SU-DHL-6 (cell line): Measurements from ENCODE around the gene FRMD3.

Experiments used
- H2AFZ ChIP-seq: fragments of 200-600 bp; sonication (generic); 2 replicates; pipeline ENCODE4 v1.6.1; 2014; ENCODE audit warnings: low read depth, mild to moderate bottlenecking, moderate library complexity, mixed read lengths, antibody characterized with exemption, low read length; ENCODE audit not compliant: severe bottlenecking
- H3F3A ChIP-seq: fragments of 200-600 bp; shearing (Covaris generic); 2 replicates; pipeline ENCODE4 v1.6.0; 2016; ENCODE audit warnings: antibody characterized with exemption, mild to moderate bottlenecking; ENCODE audit not compliant: insufficient read depth
- H3K27ac ChIP-seq: fragments of 200-600 bp; sonication (generic); 2 replicates; pipeline ENCODE4 v1.5.1; 2016; ENCODE audit warnings: low read depth, mild to moderate bottlenecking, low read length, moderate library complexity, mixed read lengths
- H3K27me3 ChIP-seq: fragments of 200-600 bp; sonication (generic), shearing (Covaris generic); 2 replicates; pipeline ENCODE4 v1.6.0; 2014; ENCODE audit warnings: mild to moderate bottlenecking, low read length
- H3K36me3 ChIP-seq: fragments of 200-600 bp; sonication (generic); 2 replicates; pipeline ENCODE4 v1.6.1; 2014; ENCODE audit warnings: mild to moderate bottlenecking, low read length, mixed read lengths
- H3K4me2 ChIP-seq: fragments of 300-600, 200-600 bp; shearing (Covaris generic), sonication (generic); 2 replicates; pipeline ENCODE4 v1.6.0; 2014; ENCODE audit warnings: low read length, low read depth, mild to moderate bottlenecking; ENCODE audit not compliant: poor library complexity, severe bottlenecking
- H3K4me3 ChIP-seq: fragments of 200-600 bp; sonication (generic); 2 replicates; pipeline ENCODE4 v1.5.1; 2014; ENCODE audit warnings: antibody characterized with exemption, low read length, mild to moderate bottlenecking, mixed read lengths; ENCODE audit not compliant: insufficient read depth, poor library complexity, severe bottlenecking
- H3K79me2 ChIP-seq: fragments of 200-600 bp; sonication (generic); 2 replicates; pipeline ENCODE4 v1.6.1; 2014; ENCODE audit warnings: mild to moderate bottlenecking, low read length, moderate library complexity; ENCODE audit not compliant: insufficient read depth
- H3K9ac ChIP-seq: fragments of 200-600 bp; sonication (generic); 2 replicates; pipeline ENCODE4 v1.7.0; 2014; ENCODE audit warnings: mild to moderate bottlenecking, low read length
- H3K9me2 ChIP-seq: fragments of 200-600 bp; sonication (generic); replicated peaks from 2 replicates; pipeline ENCODE4 v1.6.1; 2014; ENCODE audit warnings: low read length; ENCODE audit not compliant: insufficient read depth
- H3K9me3 ChIP-seq: fragments of 200-600 bp; sonication (generic); 2 replicates; pipeline ENCODE4 v1.6.1; 2014; ENCODE audit warnings: low read length, mixed read lengths; ENCODE audit not compliant: insufficient read depth
- H4K20me1 ChIP-seq: fragments of 200-600 bp; sonication (generic); 2 replicates; pipeline ENCODE4 v1.6.1; 2014; ENCODE audit warnings: low read depth, mild to moderate bottlenecking, antibody characterized with exemption, low read length, moderate library complexity, mixed read lengths
- EZH2phosphoT487 ChIP-seq: fragments of 200-600 bp; sonication (generic), shearing (Covaris generic); conservative IDR thresholded peaks from 2 replicates; pipeline ENCODE4 v1.6.1; 2018; ENCODE audit warnings: mild to moderate bottlenecking, antibody characterized with exemption, low read length, moderate library complexity, mixed read lengths
- TF ChIP-seq, protein P1 (sequence below): fragments of 200-600 bp; sonication (generic); IDR thresholded peaks from one replicate; pipeline ENCODE4 v1.5.1; 2017; ENCODE audit warnings: antibody characterized with exemption, mild to moderate bottlenecking, low read length, moderate library complexity; ENCODE audit not compliant: insufficient read depth, poor library complexity, severe bottlenecking

FRMD3 gene

DNA sequence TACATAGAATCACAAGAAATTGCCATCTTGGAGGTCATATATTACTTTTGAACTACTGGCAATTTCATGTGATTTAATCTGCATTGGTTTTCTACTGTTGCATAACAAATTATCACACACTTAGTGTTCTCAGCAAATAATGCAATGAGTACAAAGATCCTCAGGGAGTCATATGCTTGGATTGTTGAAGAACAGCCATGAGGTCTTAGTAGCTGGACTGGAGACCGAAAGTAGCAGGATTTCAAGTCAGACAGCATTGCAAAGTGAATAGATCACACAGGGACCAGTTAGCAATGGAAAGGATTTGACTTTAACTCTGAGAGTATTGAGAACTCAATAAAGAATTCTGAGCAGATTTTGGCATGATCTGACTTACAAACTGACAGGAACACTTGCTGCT, 32.2 kb upstream of the FRMD3 start:
- Histone ChIP-seq H3K36me3 (no peaks in the 10 kb centered on the region), H3K9me3 (no peaks in the 10 kb centered on the region), H3K9me2 (no peaks in the 10 kb centered on the region), H3K27ac (no peak overlapping the region), H3K27me3 (no peaks in the 10 kb centered on the region), H2AFZ (no peak overlapping the region), H4K20me1 (no peaks in the 10 kb centered on the region), H3K4me2 (no peak overlapping the region), H3K4me3 (no peak overlapping the region), H3K79me2 (no peaks in the 10 kb centered on the region), H3F3A (no peaks in the 10 kb centered on the region), H3K9ac (no peak overlapping the region)
- TF ChIP-seq, protein P1, sequence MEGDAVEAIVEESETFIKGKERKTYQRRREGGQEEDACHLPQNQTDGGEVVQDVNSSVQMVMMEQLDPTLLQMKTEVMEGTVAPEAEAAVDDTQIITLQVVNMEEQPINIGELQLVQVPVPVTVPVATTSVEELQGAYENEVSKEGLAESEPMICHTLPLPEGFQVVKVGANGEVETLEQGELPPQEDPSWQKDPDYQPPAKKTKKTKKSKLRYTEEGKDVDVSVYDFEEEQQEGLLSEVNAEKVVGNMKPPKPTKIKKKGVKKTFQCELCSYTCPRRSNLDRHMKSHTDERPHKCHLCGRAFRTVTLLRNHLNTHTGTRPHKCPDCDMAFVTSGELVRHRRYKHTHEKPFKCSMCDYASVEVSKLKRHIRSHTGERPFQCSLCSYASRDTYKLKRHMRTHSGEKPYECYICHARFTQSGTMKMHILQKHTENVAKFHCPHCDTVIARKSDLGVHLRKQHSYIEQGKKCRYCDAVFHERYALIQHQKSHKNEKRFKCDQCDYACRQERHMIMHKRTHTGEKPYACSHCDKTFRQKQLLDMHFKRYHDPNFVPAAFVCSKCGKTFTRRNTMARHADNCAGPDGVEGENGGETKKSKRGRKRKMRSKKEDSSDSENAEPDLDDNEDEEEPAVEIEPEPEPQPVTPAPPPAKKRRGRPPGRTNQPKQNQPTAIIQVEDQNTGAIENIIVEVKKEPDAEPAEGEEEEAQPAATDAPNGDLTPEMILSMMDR = no peak
- no peak for TF ChIP-seq EZH2phosphoT487

DNA sequence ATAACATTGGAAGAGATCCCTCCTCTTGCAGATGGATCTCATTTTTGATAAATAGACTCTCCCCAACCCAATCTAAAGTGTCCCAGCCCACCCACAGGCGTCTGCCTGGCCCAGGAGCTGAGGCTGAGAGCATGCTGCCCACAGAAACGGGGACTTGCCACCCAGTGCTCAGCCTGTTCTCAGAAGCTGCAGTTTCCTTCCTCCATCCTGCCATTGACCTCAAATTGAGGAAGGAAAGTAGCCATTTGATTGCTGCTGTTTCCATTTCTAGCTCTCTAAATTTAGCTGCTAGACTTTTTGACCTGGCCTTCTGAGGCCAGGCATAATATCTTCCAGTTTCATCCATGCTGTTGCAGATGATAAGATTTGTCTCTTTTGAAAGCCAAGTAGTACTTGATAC, 31.1 kb upstream of the FRMD3 start:
- TF ChIP-seq, protein P1 = no peak
- TF ChIP-seq EZH2phosphoT487 = no peak
- Histone ChIP-seq H3F3A (no peaks in the 10 kb centered on the region), H3K9me3 (no peaks in the 10 kb centered on the region), H3K4me3 (no peak overlapping the region), H3K9me2 (no peaks in the 10 kb centered on the region), H3K79me2 (no peaks in the 10 kb centered on the region), H3K4me2 (no peak overlapping the region), H3K36me3 (no peaks in the 10 kb centered on the region), H3K9ac (no peak overlapping the region), H4K20me1 (no peaks in the 10 kb centered on the region), H3K27me3 (no peaks in the 10 kb centered on the region), H2AFZ (no peak overlapping the region), H3K27ac (no peak overlapping the region)

DNA sequence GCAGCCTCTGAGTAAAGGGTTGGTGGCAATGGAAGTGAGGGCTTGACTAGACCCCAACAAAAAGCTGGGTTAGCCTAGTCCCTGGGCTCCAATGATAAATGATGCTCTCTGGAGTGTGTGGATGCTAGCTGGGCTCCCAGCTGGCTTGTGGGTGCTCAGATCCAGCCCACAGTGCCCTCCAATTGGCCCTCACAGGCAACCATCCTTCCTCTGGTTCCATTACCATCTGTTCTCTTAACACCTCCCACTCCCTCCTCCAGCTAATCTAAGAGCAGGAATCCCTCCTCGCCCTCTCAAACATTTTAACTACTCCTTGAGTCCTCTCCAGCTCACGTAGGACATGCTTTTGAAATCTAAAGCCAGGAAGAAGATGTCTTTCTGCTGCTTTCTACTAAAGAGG, 25.2 kb upstream of the FRMD3 start:
- H3K9me3 ChIP-seq = no peaks in the 10 kb centered on the region
- no peak overlapping the region for H3K4me3 ChIP-seq
- H4K20me1 ChIP-seq = no peaks in the 10 kb centered on the region
- H3K79me2 ChIP-seq = no peaks in the 10 kb centered on the region
- H3K4me2 ChIP-seq = no peak overlapping the region
- H3F3A ChIP-seq = no peaks in the 10 kb centered on the region
- H2AFZ ChIP-seq = no peak overlapping the region
- no peak for TF ChIP-seq EZH2phosphoT487
- TF ChIP-seq, protein P1 = no peak
- H3K27ac ChIP-seq = no peak overlapping the region
- H3K9me2 ChIP-seq = no peaks in the 10 kb centered on the region
- H3K27me3 ChIP-seq = no peaks in the 10 kb centered on the region
- no peaks in the 10 kb centered on the region for H3K36me3 ChIP-seq
- H3K9ac ChIP-seq = no peak overlapping the region
